ENCODE measurements around the gene SLC19A1. TPM values are rescaled to one million over a fixed set of nuclear protein-coding genes. Genes with fewer than 3 reads are reported as not detected.
A peak's percentile ranks its signal among the peaks of the same experiment; 100 is the strongest.

SLC19A1 gene
- total RNA-seq, 3 donors from 2014 or later, result 5.6 to 6.7 (median 6.6) TPM

DNA sequence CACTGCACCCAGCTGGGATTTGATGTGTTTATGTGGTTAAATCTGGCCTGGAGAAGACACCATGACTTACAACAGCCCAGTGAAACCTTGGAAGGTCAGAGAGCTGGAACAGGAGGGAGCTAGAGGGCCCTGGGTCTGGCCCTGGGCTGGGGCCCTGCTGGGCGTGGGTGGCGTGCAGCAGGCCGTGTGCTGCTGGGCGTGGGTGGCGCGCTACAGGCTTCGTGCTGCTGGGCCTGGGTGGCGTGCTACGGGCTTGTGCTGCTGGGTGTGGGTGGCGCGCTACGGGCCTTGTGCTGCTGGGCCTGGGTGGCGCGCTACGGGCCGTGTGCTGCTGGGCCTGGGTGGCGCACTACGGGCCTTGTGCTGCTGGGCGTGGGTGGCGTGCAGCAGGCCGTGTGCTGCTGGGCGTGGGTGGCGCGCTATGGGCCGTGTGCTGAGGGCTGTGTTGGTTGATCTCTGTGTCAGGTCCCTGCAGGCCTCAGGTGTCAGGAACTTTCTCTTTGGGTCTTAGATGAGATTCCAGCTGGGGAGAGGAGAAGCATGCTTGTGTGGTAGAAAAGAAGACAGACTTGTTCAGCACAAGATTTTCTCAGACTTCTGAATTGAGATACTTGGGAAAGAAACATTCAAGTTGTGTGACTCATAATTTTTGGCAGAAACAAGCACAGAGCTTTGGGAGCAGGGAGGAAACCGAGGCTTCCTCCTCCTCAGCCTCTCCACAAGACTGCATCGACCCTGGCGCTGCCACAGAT is 71.3 kb downstream of the SLC19A1 start:
- H3K9me3 ChIP-seq, result no peaks in the 10 kb centered on the region
- peaks cover 9 to 14% of the 10 kb centered on the region in 2 donors for H3K4me1 ChIP-seq
- peak overlapping the region; percentile 73 to 97 for H3K27ac ChIP-seq
- intact Hi-C loops (cut with DNase I; ENCODE audit: low total_unique reads), result no loop called here
- no peaks in the 10 kb centered on the region for H3K36me3 ChIP-seq
- no peaks in the 10 kb centered on the region for H3K27me3 ChIP-seq
- peak overlapping the region in 2 of 3 donors; percentile 27 to 56 for H3K4me3 ChIP-seq
- no peak for TF ChIP-seq POLR2A (IDR thresholded peaks at IDR 0.05)
- no peak for TF ChIP-seq CTCF (IDR thresholded peaks at IDR 0.05)
- no peak for DNase-seq (ENCODE audit: low spot score in 2 of 2)

DNA sequence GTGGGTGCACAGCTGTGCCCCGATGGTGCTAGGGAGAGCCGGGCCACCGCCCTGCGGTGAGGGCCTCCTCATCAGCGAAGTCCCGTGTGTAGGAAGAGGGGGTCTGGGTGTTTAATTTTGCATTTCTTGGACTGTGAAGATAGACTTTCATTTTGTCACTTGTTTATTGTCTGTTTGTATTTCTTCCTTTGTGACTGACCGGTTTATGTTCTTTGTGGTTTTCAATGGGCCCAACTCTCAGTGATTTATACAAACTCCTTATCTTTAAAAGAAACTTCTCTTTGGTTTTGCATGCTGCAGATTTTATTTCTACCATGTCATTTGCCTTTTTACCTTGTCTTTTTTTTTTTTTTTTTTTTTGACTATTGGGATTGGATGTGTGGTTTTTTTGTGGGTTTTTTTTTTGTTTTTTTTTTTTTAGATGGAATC is 72.1 kb downstream of the SLC19A1 start:
- no peaks in the 10 kb centered on the region for H3K36me3 ChIP-seq
- H3K9me3 ChIP-seq, result no peaks in the 10 kb centered on the region
- DNase-seq (ENCODE audit: low spot score in 2 of 2), result no peak
- H3K27me3 ChIP-seq, result no peaks in the 10 kb centered on the region
- no peak overlapping the region for H3K4me3 ChIP-seq
- no peak for TF ChIP-seq POLR2A (IDR thresholded peaks at IDR 0.05)
- TF ChIP-seq CTCF (IDR thresholded peaks at IDR 0.05), result no peak
- no peak for TF ChIP-seq POLR2AphosphoS5 (IDR thresholded peaks at IDR 0.05)
- intact Hi-C loops (cut with DNase I; ENCODE audit: low total_unique reads), result no loop called here
- H3K27ac ChIP-seq, result peak overlapping the region in 1 of 2 donors; percentile 77
- H3K4me1 ChIP-seq, result peaks cover 9 to 14% of the 10 kb centered on the region in 2 donors

- intact Hi-C loops (cut with DNase I; ENCODE audit: low total_unique reads), result no loop called here
- Histone ChIP-seq H3K27ac (peak overlapping the region in 1 of 2 donors; percentile 77), H3K27me3 (no peaks in the 10 kb centered on the region), H3K4me1 (peaks cover 9 to 14% of the 10 kb centered on the region in 2 donors), H3K9me3 (no peaks in the 10 kb centered on the region), H3K4me3 (no peak overlapping the region), H3K36me3 (no peaks in the 10 kb centered on the region)
- no peak for DNase-seq (ENCODE audit: low spot score in 2 of 2)
- no peak for TF ChIP-seq POLR2AphosphoS5 (IDR thresholded peaks at IDR 0.05)
- TF ChIP-seq POLR2A (IDR thresholded peaks at IDR 0.05), result no peak
- TF ChIP-seq CTCF (IDR thresholded peaks at IDR 0.05), result no peak
Observed at GRCh38 chr21:45469273-45470086, 72.8 kb downstream of the SLC19A1 start.

DNA sequence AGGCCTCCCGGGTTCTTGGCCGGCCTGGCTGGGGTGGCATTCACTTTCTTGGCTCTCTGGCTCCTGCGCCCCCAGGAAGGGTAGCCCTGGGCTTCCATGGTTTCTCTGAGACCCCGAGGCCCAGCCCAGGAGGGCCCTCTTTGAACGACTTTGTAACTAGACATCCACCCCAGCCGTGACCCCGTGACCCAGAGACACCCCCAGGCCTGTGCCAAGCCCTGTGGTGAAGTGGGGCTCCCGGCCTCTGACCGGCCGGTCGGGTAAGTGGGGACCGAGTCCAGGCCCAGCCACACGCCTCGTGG is 73.3 kb downstream of the SLC19A1 start:
- Histone ChIP-seq H3K9me3 (no peaks in the 10 kb centered on the region), H3K27me3 (no peaks in the 10 kb centered on the region), H3K27ac (peak overlapping the region in 1 of 2 donors; percentile 77), H3K4me3 (no peak overlapping the region), H3K4me1 (peaks cover 9 to 14% of the 10 kb centered on the region in 2 donors), H3K36me3 (no peaks in the 10 kb centered on the region)
- no peak for TF ChIP-seq POLR2A (IDR thresholded peaks at IDR 0.05)
- no peak for TF ChIP-seq POLR2AphosphoS5 (IDR thresholded peaks at IDR 0.05)
- no peak for TF ChIP-seq CTCF (IDR thresholded peaks at IDR 0.05)
- no peak for DNase-seq (ENCODE audit: low spot score in 2 of 2)
- intact Hi-C loops (cut with DNase I; ENCODE audit: low total_unique reads), result no loop called here
